ENCODE measurements around the gene GPR132. TPM values are rescaled to one million over a fixed set of nuclear protein-coding genes. Genes with fewer than 3 reads are reported as not detected.

Gene GPR132
- polyA plus RNA-seq, 1 donor (not counting 4 experiments of a cell fraction or from before 2014, with no cell fraction given), result not detected

GRCh38 chr14:105043641-105044040 is 21.6 kb downstream of the GPR132 start:
- Histone ChIP-seq H2AFZ (ENCODE audit: control insufficient read depth, low read length) (no peak overlapping the region), H3K4me2 (ENCODE audit: control insufficient read depth, extremely low read depth, insufficient read depth, low read depth, low read length) (no peak overlapping the region), H3K4me1 (ENCODE audit: control insufficient read depth, extremely low read depth, insufficient read depth, low read length) (peaks cover 2% of the 10 kb centered on the region), H3K79me2 (ENCODE audit: control insufficient read depth, insufficient read depth, low read length) (no peaks in the 10 kb centered on the region), H4K20me1 (ENCODE audit: control insufficient read depth, extremely low read depth, insufficient read depth, low read length) (no peaks in the 10 kb centered on the region), H3K9me1 (ENCODE audit: control insufficient read depth, extremely low read depth, insufficient read depth, low read length) (no peaks in the 10 kb centered on the region), H3K27me3 (ENCODE audit: control insufficient read depth, extremely low read depth, insufficient read depth, low read length) (no peaks in the 10 kb centered on the region), H3K9me3 (ENCODE audit: control insufficient read depth, low read depth, low read length) (no peaks in the 10 kb centered on the region), H3K27ac (ENCODE audit: control insufficient read depth, insufficient read depth, low read length) (no peak overlapping the region), H3K4me3 (ENCODE audit: control insufficient read depth in 2 of 3, extremely low read depth in 1 of 3, insufficient read depth in 2 of 3, low read depth in 1 of 3, low read length in 3 of 3) (no peak overlapping the region), H3K36me3 (ENCODE audit: control insufficient read depth in 2 of 2, extremely low read depth in 1 of 2, insufficient read depth in 2 of 2, low read length in 2 of 2) (peaks cover 0 to 15% of the 10 kb centered on the region in 2 experiments), H3K9ac (ENCODE audit: control insufficient read depth, extremely low read depth, insufficient read depth, low read length) (no peak overlapping the region)
- TF ChIP-seq EZH2 (IDR thresholded peaks at IDR 0.05; ENCODE audit: low read length), result no peak
- TF ChIP-seq CTCF (optimal IDR thresholded peaks at IDR 0.05 in 1 of 3, IDR thresholded peaks at IDR 0.05 in 1 of 3, conservative IDR thresholded peaks at IDR 0.05 in 1 of 3; ENCODE audit: extremely low read depth in 1 of 3, insufficient read depth in 2 of 3, low read length in 3 of 3), result no peak
- dilution Hi-C loops (cut with MboI; ENCODE audit: extremely low pct_ligation_motif_present, low sequenced_read_pairs), result no loop called here
- no peak for FAIRE-seq
- DNase-seq (ENCODE audit: low read depth, low spot score), result no peak

- no peak for DNase-seq (ENCODE audit: low read depth, low spot score)
- Histone ChIP-seq H3K27ac (ENCODE audit: control insufficient read depth, insufficient read depth, low read length) (no peak overlapping the region), H3K9me3 (ENCODE audit: control insufficient read depth, low read depth, low read length) (no peaks in the 10 kb centered on the region), H3K79me2 (ENCODE audit: control insufficient read depth, insufficient read depth, low read length) (no peaks in the 10 kb centered on the region), H3K4me3 (ENCODE audit: control insufficient read depth in 2 of 3, extremely low read depth in 1 of 3, insufficient read depth in 2 of 3, low read depth in 1 of 3, low read length in 3 of 3) (no peak overlapping the region), H3K36me3 (ENCODE audit: control insufficient read depth in 2 of 2, extremely low read depth in 1 of 2, insufficient read depth in 2 of 2, low read length in 2 of 2) (peaks cover 0 to 15% of the 10 kb centered on the region in 2 experiments), H4K20me1 (ENCODE audit: control insufficient read depth, extremely low read depth, insufficient read depth, low read length) (no peaks in the 10 kb centered on the region), H3K9ac (ENCODE audit: control insufficient read depth, extremely low read depth, insufficient read depth, low read length) (no peak overlapping the region), H2AFZ (ENCODE audit: control insufficient read depth, low read length) (no peak overlapping the region), H3K4me2 (ENCODE audit: control insufficient read depth, extremely low read depth, insufficient read depth, low read depth, low read length) (no peak overlapping the region), H3K9me1 (ENCODE audit: control insufficient read depth, extremely low read depth, insufficient read depth, low read length) (no peaks in the 10 kb centered on the region), H3K4me1 (ENCODE audit: control insufficient read depth, extremely low read depth, insufficient read depth, low read length) (peaks cover 2% of the 10 kb centered on the region), H3K27me3 (ENCODE audit: control insufficient read depth, extremely low read depth, insufficient read depth, low read length) (no peaks in the 10 kb centered on the region)
- no peak for TF ChIP-seq EZH2 (IDR thresholded peaks at IDR 0.05; ENCODE audit: low read length)
- no peak for TF ChIP-seq CTCF (optimal IDR thresholded peaks at IDR 0.05 in 1 of 3, IDR thresholded peaks at IDR 0.05 in 1 of 3, conservative IDR thresholded peaks at IDR 0.05 in 1 of 3; ENCODE audit: extremely low read depth in 1 of 3, insufficient read depth in 2 of 3, low read length in 3 of 3)
- FAIRE-seq, result no peak
- dilution Hi-C loops (cut with MboI; ENCODE audit: extremely low pct_ligation_motif_present, low sequenced_read_pairs), result no loop called here
Observed at GRCh38 chr14:105042813-105043212, 22.4 kb downstream of the GPR132 start.
